ENCODE results near the gene ZNF609. TPM values are rescaled to one million over a fixed set of nuclear protein-coding genes. Genes with fewer than 3 reads are reported as not detected.

Gene ZNF609
- polyA plus RNA-seq, 2 of the 4 experiments (the other 2 are of a cell fraction), result 19.6 to 39.9 TPM

GRCh38 chr15:64503640-64504039 is 43.3 kb downstream of the ZNF609 start:
- no peak for DNase-seq (ENCODE audit: low read depth in 1 of 2, low spot score in 1 of 2)
- H3K27ac ChIP-seq, result no peak overlapping the region
- FAIRE-seq, result no peak
- peaks cover 11% of the 10 kb centered on the region for H3K4me1 ChIP-seq
- H3K9me3 ChIP-seq, result no peaks in the 10 kb centered on the region
- H3K4me3 ChIP-seq, result no peak overlapping the region
- ChIA-PET CTCF (interaction anchor here (0.6 to 1.5 kb wide), 7 partner anchors 9 to 332 kb away, joined by 3 to 4 read pairs (median 3); no protein-coding TSS in a partner anchor), POLR2A (no interaction called here)
- WGBS (ENCODE audit: missing lambda C conversion rate), result 76% methylated on average over 1 of the region's 1 CpG
- no peak for ATAC-seq
- TF ChIP-seq CBX2 (IDR thresholded peaks at IDR 0.05; ENCODE audit: borderline replicate concordance, low read depth) (no peak), MAFK (IDR thresholded peaks at IDR 0.05; ENCODE audit: partially characterized antibody) (no peak), FOXS1 (CRISPR knock-in tag; IDR thresholded peaks at IDR 0.05) (no peak), KDM5A (IDR thresholded peaks at IDR 0.05) (no peak), HEYL (CRISPR knock-in tag; IDR thresholded peaks at IDR 0.05) (no peak), RFX5 (IDR thresholded peaks at IDR 0.05) (no peak), POLR2AphosphoS2 (conservative IDR thresholded peaks at IDR 0.05; ENCODE audit: low read length) (no peak), JUN (IDR thresholded peaks at IDR 0.05) (no peak), TP53 (CRISPR knock-in tag; IDR thresholded peaks at IDR 0.05) (no peak), RARB (CRISPR knock-in tag; IDR thresholded peaks at IDR 0.05) (no peak), TFCP2L1 (CRISPR knock-in tag; IDR thresholded peaks at IDR 0.05) (no peak), PHF8 (IDR thresholded peaks at IDR 0.05; ENCODE audit: borderline replicate concordance, low read depth) (no peak), ZC3H11A (IDR thresholded peaks at IDR 0.05) (no peak)
- TF ChIP-seq, protein P1, sequence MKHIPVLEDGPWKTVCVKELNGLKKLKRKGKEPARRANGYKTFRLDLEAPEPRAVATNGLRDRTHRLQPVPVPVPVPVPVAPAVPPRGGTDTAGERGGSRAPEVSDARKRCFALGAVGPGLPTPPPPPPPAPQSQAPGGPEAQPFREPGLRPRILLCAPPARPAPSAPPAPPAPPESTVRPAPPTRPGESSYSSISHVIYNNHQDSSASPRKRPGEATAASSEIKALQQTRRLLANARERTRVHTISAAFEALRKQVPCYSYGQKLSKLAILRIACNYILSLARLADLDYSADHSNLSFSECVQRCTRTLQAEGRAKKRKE (CRISPR knock-in tag; IDR thresholded peaks at IDR 0.05; ENCODE audit: low read depth), result no peak
- no peak overlapping the region for H3K4me2 ChIP-seq

DNA sequence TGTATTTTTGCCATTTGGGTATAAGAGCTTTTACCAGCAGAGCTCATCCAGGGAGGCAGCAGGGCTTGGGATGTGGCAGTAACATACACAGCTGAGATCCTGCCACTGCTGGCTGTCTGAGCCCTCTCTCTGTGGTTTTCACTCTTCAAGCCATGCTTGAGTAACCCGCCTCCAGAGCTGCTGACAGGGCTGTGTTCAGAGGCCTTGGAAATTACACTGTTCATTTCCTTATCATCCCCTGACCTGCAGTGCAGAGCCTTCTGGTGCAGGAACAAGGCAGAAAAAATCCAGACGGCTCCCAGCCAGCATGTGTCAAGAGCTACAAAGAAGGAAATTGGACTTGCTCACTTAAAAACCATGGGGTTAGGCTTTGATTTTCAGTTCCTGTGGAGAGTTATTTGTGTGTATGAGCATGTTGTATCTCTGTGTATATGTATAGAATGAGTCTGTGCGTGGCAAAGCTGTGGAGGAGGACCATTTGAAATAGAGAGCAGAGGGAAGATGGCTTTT is 47.0 kb downstream of the ZNF609 start:
- ChIA-PET POLR2A (no interaction called here), CTCF (interaction anchor here (0.9 to 2.4 kb wide), 5 partner anchors 9 to 174 kb away, joined by 3 to 8 read pairs (median 3); no protein-coding TSS in a partner anchor)
- WGBS (ENCODE audit: missing lambda C conversion rate), result 82% methylated on average over 3 of the region's 3 CpGs
- no peak overlapping the region for H3K4me2 ChIP-seq
- ATAC-seq, result peak; percentile 59 to 78; a peak in 5 of 6 replicates
- no peak for TF ChIP-seq CHD2 (IDR thresholded peaks at IDR 0.05; ENCODE audit: low read length, partially characterized antibody)
- TF ChIP-seq FOSL2 (IDR thresholded peaks at IDR 0.05), result no peak
- no peak for TF ChIP-seq FOSL2 (CRISPR knock-in tag; IDR thresholded peaks at IDR 0.05)
- no peak for TF ChIP-seq FOSB (CRISPR knock-in tag; IDR thresholded peaks at IDR 0.05)
- no peak for TF ChIP-seq ZSCAN20 (CRISPR knock-in tag; IDR thresholded peaks at IDR 0.05)
- no peak for TF ChIP-seq ZNF302 (CRISPR knock-in tag; IDR thresholded peaks at IDR 0.05)
- TF ChIP-seq, protein P2, sequence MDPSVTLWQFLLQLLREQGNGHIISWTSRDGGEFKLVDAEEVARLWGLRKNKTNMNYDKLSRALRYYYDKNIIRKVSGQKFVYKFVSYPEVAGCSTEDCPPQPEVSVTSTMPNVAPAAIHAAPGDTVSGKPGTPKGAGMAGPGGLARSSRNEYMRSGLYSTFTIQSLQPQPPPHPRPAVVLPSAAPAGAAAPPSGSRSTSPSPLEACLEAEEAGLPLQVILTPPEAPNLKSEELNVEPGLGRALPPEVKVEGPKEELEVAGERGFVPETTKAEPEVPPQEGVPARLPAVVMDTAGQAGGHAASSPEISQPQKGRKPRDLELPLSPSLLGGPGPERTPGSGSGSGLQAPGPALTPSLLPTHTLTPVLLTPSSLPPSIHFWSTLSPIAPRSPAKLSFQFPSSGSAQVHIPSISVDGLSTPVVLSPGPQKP (IDR thresholded peaks at IDR 0.05; ENCODE audit: low read depth, low read length), result no peak
- no peak for TF ChIP-seq EP300 (IDR thresholded peaks at IDR 0.05)
- no peak for TF ChIP-seq KDM5A (IDR thresholded peaks at IDR 0.05)
- no peak overlapping the region for H3K4me3 ChIP-seq
- peaks cover 17% of the 10 kb centered on the region for H3K4me1 ChIP-seq
- DNase-seq (ENCODE audit: low read depth in 1 of 2, low spot score in 1 of 2), result peak in 1 of 2 experiments; percentile 42
- no peak for FAIRE-seq
- no peaks in the 10 kb centered on the region for H3K9me3 ChIP-seq
- 0 out of 6 replicates have a peak overlapping the region, but pooled peaks of 1 of the 2 experiments have one; percentile 1 for H3K27ac ChIP-seq

DNA sequence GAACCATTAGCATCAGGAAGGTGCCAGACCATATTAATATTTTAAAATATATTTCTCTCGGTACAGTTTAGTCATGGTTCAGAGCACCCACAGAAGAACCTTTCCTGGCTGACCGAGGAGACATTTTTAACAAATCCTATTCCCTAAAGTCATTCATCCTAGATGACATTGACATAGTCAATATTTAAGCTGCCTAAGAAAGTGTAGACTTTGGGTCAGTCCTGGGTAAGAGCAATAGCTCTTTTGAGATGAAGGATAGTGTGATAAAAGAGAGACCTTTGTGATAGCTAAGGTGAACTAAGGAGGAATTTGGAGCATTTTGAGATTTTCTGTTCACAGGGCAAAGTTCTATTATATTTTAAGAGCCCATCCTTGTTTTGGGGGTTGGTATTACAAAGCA is 47.5 kb downstream of the ZNF609 start:
- H3K4me3 ChIP-seq, result no peak overlapping the region
- ChIA-PET CTCF (interaction anchor here (1.0 to 2.4 kb wide), 4 partner anchors 10 to 174 kb away, joined by 3 to 8 read pairs (median 4); no protein-coding TSS in a partner anchor), POLR2A (no interaction called here)
- FAIRE-seq, result no peak
- DNase-seq (ENCODE audit: low read depth in 1 of 2, low spot score in 1 of 2), result no peak
- H3K27ac ChIP-seq, result no peak overlapping the region
- no peaks in the 10 kb centered on the region for H3K9me3 ChIP-seq
- WGBS (ENCODE audit: missing lambda C conversion rate), result 81% methylated on average over 2 of the region's 2 CpGs
- no peak overlapping the region for H3K4me2 ChIP-seq
- H3K4me1 ChIP-seq, result peaks cover 17% of the 10 kb centered on the region
- no peak for ATAC-seq
- TF ChIP-seq, protein P2 (IDR thresholded peaks at IDR 0.05; ENCODE audit: low read depth, low read length), result no peak
- TF ChIP-seq CBX8 (IDR thresholded peaks at IDR 0.05) (no peak), ZFP36 (IDR thresholded peaks at IDR 0.05; ENCODE audit: borderline replicate concordance, partially characterized antibody) (no peak), TP53 (CRISPR knock-in tag; IDR thresholded peaks at IDR 0.05) (no peak), ZNF302 (CRISPR knock-in tag; IDR thresholded peaks at IDR 0.05) (no peak), ZSCAN20 (CRISPR knock-in tag; IDR thresholded peaks at IDR 0.05) (no peak), EHF (CRISPR knock-in tag; IDR thresholded peaks at IDR 0.05) (no peak), MYC (IDR thresholded peaks at IDR 0.05; ENCODE audit: borderline replicate concordance, low read length) (no peak), POLR2AphosphoS2 (conservative IDR thresholded peaks at IDR 0.05; ENCODE audit: low read length) (no peak), POLR2A (IDR thresholded peaks at IDR 0.05; ENCODE audit: low read length) (no peak)
- TF ChIP-seq, protein P3, sequence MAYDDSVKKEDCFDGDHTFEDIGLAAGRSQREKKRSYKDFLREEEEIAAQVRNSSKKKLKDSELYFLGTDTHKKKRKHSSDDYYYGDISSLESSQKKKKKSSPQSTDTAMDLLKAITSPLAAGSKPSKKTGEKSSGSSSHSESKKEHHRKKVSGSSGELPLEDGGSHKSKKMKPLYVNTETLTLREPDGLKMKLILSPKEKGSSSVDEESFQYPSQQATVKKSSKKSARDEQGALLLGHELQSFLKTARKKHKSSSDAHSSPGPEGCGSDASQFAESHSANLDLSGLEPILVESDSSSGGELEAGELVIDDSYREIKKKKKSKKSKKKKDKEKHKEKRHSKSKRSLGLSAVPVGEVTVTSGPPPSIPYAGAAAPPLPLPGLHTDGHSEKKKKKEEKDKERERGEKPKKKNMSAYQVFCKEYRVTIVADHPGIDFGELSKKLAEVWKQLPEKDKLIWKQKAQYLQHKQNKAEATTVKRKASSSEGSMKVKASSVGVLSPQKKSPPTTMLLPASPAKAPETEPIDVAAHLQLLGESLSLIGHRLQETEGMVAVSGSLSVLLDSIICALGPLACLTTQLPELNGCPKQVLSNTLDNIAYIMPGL (CRISPR knock-in tag; IDR thresholded peaks at IDR 0.05; ENCODE audit: borderline replicate concordance), result no peak
- TF ChIP-seq, protein P1 (CRISPR knock-in tag; IDR thresholded peaks at IDR 0.05; ENCODE audit: low read depth), result no peak
- TF ChIP-seq, protein P4, sequence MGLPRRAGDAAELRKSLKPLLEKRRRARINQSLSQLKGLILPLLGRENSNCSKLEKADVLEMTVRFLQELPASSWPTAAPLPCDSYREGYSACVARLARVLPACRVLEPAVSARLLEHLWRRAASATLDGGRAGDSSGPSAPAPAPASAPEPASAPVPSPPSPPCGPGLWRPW (IDR thresholded peaks at IDR 0.05), result no peak

Data from A549 (cell line).